Activated effector memory CD4-positive, alpha-beta T cell treated with anti-CD3 and anti-CD28 coated beads, Interleukin-2, amount 50 U/mL, for 16 hours (primary cell): Measurements from ENCODE around the gene TRAF2.

Experiments
- DNase-seq: peaks from one replicate; pipeline ENCODE4 v3.0.0-alpha.2; 2020

Gene TRAF2

GRCh38 chr9:136939431-136939995 is 53.2 kb downstream of the TRAF2 start:
- no peak for DNase-seq

GRCh38 chr9:136939996-136940525 is 53.7 kb downstream of the TRAF2 start:
- no peak for DNase-seq

- DNase-seq: no peak
These were observed 54.4 kb downstream of the TRAF2 start for GRCh38 chr9:136940526-136941230.

DNA sequence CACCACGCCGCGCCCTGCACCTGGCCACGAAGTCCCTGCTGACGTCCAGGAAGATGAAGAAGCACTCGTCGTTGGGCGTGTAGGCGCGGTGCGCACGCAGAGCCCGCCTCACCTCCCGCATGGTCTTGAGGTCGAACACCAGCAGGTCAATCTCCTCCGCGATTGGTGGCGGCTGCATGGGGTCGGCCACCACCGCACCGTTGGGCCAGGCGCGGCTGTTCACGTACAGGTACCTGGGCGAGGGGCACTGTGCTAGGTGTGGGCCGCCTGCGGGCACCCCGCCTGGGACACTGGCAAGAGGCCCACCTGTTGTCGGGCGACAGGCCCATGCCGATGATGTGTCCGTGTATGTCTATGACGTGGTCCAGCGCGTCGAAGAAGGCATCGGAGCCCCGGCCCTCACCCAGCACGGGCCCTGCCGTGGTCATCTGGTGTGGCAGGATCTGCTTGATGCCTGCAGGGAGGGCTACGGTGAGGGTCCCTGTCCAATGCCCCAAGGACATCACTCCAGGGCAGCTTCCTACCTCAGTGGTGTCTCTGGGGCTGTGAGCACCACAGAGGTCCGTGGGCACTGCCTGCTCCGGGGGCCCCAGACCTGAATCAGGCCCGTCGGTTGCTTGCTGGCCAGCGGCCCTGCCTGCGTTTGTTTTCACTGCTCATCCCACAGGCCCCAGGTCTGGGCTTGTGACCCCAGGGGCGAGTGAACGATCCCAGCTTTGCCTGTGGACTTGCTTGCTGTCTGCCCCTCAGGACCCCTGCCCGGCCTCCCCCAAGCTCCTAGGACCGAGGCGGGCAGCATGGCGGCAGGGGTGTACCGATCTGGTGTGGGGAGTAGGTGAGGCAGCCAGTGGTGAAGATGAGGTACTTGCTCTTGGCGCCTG is 55.2 kb downstream of the TRAF2 start:
- DNase-seq: no peak

GRCh38 chr9:136942112-136942880 is 56.0 kb downstream of the TRAF2 start:
- DNase-seq: no peak

DNA sequence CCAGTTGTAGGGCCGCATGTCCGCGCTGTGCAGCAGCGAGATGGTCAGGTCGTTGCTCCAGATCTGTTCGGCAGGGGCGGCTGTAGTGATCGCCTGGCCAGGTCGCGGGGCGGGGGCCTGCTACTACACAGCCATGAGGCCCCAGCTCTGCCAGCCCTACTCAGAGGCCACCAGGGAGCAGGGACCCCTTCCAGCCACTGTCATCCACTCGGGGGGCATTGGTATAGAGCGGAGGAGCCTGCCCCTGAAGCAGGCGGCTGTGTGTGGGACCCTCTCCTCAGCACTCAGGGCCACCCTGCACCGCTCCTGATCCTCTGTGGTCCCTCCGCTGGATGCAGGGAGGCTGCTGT is 56.5 kb downstream of the TRAF2 start:
- DNase-seq: no peak

DNA sequence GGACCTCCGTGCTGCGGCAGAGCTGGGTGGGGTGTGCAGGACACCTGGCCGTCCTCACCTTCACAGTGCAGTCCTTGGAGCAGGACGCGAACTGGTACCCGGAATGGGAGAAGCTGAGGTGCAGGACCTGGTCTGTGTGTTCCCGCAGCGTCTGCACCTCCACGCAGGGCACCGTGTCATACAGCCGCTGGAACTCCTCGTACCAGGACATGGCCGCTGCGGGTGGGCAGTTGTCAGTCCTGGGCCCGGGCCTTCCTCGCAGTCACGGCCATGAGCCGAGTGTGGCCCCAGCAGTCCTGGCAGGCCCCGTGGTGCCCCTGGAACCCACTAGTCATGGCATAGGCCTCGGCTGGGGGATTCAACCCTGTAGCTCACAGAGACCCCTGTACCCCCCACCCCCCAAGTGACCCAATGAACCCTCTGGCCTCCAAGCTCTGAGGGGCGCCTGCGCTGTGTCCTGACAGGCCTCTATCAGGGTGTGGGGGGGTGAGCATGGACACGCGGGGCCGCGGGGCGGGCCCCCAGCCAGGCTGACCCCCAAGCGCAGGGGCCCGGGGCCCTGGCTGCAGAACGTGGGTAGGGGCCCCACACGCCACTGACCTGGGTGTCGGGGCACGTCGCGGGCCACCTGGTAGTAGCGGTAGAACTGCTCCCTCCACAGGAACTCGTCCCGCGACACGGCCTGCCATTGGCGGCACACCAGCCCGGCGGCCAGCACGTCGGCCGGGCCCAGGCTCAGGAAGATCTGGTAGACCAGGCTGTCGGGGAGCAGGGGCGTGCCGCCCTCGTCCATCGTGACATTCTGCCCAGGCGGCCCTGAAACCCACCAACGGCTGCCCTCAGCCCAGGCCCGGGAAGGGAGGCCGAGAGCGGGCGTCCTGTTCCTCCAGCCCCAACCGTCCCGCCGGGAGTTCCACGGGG is 57.2 kb downstream of the TRAF2 start:
- peak; percentile 79 for DNase-seq

- DNase-seq: no peak
These were observed 57.8 kb downstream of the TRAF2 start for GRCh38 chr9:136944212-136944518.

DNA sequence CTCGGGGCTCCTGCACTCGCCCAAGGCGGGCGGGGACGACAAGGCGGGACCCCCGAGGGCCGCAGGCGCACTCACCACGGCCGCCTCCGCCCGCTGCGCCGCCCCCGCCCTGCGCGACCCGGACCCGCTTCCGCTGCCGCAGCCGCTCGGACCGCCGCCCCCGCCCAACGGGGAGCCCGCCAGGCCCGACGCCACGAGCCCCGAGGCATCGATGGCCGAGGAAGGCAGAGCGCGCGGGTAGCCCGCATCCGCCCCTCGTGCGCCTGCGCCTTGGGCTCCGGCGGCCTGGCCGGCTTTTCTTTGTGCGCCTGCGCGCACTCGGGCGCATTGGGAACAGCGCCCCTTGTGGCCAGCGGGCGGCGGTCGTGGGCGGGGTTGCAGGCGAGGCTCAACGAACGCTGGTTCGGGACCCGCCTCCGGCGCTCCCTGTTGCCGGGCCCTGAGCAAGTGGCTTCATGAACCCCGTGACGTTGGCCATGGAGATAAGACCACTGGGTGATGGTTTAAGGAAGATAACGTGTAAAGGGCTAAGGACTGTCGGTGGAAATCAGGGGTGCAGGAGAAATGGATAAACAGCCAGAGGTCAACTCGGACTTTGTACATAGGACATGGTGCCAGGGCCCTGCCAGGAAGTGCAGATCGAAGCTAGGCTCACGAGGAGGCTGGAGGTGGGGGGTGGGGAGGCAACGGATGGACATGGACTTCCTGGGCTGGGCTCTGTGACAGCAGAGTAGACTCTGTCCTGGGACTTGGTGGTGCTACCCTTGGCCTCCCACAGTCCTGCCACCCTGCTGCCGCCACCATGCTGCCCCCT is 58.4 kb downstream of the TRAF2 start, which contains the start of the genes C8G and FBXW5:
Gene C8G (plus strand): TSS at position 725 of the 814 bp plus-strand sequence. CDS start 78 bp downstream, at position 803.
Gene FBXW5 (minus strand): TSS at position 220 of the 814 bp plus-strand sequence. CDS start 655 bp downstream, outside the sequence.
- DNase-seq: peak; percentile 98

DNA sequence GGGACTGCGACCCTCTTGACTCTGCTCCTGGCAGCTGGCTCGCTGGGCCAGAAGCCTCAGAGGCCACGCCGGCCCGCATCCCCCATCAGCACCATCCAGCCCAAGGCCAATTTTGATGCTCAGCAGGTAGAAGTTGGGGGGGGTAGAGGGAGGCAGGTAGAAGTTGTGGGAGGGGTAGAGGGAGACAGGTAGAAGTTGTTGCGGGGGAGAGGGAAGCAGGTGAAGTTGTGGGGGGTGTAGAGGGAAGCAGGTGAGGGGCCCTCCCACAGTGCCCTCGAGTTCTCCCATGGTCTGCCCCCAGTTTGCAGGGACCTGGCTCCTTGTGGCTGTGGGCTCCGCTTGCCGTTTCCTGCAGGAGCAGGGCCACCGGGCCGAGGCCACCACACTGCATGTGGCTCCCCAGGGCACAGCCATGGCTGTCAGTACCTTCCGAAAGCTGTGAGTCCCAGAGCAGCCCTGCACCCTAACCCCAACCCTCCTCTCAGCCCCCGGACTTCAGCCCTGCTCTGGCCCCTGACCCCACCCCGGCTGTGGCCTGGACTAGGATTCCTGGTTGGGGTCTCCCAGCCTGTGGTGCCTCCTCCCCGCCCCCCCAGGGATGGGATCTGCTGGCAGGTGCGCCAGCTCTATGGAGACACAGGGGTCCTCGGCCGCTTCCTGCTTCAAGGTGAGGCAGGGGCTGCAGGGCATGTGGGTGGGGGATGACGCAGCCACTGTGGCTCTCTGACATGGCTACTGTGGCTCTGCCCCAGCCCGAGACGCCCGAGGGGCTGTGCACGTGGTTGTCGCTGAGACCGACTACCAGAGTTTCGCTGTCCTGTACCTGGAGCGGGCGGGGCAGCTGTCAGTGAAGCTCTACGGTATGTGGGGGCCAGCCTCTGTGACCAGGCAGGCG is 59.3 kb downstream of the TRAF2 start:
- DNase-seq: no peak

GRCh38 chr9:136946228-136947027 is 60.1 kb downstream of the TRAF2 start:
- no peak for DNase-seq

DNA sequence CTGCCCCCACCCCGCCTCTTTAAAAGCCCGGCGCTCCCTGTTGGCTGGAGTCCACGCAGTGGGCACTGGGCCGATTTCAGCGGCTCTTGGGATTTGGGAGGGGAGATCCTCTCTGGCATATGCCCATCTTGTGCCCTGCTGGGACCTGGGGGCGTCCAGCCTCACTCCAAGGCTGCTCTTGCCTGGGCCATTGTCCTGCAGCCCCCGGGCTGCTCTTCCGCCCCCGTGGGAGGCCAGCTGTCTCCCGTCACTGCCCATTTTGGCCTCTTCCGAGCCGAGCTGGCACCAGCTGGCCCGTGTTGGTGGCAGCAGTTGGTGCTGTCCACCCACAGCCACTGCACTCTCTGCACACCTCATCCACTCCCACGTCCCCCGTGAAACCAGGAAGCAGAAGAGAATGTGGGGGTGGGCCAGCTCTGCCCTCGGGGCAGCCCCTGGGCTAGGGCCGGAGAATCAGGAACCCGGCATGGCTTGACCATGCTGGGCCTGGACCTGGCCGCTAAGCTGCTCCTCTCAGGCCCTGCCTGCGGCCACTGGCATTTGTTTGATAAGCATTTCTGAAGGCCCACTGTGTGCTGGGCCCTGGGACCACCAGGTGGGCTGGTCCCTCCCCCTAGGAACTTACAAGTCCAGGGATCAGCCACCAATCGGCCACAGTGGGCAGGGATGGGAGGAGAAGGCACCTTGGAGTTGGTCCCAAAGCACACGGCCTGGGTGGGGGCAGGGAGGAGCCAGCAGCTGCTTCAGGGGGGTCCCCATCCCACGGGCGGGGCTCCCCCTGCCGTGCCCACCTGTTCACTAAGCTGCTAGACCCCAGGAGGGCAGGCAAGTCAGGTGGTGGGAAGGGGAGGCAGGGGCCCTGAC is 60.9 kb downstream of the TRAF2 start:
- DNase-seq: no peak

DNA sequence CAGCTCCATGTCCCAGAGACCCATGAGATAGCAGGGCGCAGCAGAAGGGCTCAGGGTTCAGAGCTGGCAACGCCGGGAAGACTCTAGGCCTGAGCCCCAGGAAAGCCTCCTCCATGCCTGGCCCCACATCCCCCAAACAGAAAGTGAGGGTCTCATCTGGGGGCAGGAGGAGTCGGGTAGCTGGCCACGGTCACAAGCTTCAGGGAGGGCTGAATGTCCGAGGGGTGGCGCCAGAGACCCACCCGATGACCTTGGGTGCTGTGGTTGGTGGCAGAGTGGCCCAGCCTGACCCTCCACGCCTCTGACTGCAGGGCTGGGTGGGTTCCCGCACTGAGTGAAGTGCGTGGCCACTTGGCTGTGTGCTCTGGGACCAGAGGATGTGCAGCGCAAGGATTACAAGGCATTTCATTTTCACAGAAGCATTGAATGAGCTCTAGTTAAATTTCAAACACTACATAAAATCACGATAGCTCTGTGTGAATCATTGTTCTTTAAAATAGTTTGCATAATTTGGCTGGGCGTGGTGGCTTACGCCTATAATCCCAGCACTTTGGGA is 61.7 kb downstream of the TRAF2 start:
- no peak for DNase-seq

- no peak for DNase-seq
These were observed 63.0 kb downstream of the TRAF2 start for GRCh38 chr9:136949239-136949816.

DNA sequence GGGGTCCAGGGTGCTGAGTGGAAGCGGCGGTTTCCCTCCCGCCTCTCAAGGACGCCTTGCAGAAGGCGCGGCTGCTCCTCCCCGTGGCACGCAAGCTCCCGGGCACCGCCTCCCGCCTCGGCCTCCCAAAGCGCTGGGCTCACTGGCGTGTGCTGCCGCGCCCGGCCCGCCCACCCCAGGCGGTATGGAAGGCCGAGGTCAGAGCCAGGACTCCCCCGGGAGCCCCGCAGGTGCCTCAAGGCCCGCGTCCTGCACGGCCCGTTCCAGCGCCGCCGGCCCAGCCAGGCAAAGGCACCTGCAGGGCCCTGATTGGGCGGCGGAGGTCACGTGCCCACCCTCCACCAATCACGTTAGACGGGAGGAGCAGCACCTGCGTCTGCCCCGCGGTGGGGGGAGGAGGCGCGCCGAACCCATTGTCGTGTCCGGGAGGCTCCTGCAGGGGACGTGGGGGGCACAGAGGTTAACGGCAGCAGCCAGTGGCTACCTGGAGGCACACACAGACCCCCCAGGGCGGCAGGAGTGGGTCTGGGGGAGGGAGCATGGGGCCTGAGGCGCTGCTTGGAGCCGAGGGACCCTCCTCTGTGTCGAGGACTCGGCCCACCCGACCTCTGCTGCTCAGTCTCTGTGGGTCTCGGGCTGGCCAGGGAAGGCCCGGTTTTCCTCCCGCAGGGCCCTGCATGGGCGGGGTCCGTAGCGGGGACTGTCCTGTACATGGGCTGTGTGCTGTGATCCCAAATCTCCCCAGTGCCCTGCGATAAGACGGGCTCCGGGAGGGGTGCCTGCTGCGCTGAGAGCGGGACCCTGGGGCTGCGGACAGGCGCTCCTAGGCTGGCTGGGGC is 63.7 kb downstream of the TRAF2 start:
- DNase-seq: peak; percentile 99

DNA sequence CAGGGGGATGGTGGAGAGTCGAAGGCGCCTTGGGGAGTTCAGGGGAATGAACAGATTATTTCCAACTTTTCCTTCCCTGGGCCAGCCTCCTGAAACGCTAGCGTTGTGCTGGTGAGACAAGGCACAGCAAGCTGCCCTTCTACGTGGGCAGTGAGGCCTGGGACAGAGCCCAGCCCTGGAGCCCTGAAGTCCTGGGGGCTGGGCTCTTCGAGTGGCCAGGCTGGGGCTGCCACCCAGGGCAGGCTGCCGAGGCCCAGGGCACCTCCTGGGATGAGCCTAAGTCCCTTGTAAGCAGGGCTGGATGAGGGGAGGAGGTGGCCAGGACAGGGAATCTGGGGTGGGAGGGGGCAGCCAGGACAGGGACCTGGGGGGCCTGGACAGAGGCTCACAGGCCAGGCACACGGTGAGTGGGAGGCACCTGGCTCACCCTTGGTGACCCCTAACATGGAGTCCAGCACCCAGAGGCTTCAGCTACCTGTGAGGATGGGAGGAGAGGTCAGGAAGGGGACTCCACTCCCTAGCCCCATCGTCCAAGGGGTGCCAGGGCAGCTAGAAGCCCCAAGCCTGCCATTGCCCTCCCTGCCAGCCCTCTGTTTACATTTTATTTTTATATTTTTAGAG is 64.5 kb downstream of the TRAF2 start:
- DNase-seq: no peak
